ENCODE measurements around the gene HECTD4. TPM values are rescaled to one million over a fixed set of nuclear protein-coding genes. Genes with fewer than 3 reads are reported as not detected.

HECTD4 gene
- total and polyA plus RNA-seq, 10 donors = 5.4 to 70.8 (median 50.1) TPM

GRCh38 chr12:112116232-112117060 is 265.8 kb downstream of the HECTD4 start:
- no peaks in the 10 kb centered on the region for H3K27me3 ChIP-seq (replicated peaks in 1 of 7)
- peaks cover 0 to 29% (median 16%) of the 10 kb centered on the region in 6 donors for H3K4me1 ChIP-seq
- H3K4me3 ChIP-seq = peak overlapping the region in 1 of 8 donors; percentile 40
- WGBS, 5 donors = 36 to 52% (median 43%) methylated on average over 5 to 7 of the region's 7 CpGs
- H3K27ac ChIP-seq = peak overlapping the region; percentile 4 to 83 (median 74)
- H3K9me3 ChIP-seq = no peaks in the 10 kb centered on the region
- peak; percentile 72 for DNase-seq
- H3K36me3 ChIP-seq = no peaks in the 10 kb centered on the region
- intact Hi-C loops (cut with DNase I; ENCODE audit: low total_unique reads) = no loop called here
- no peak for TF ChIP-seq POLR2A (IDR thresholded peaks at IDR 0.05)
- TF ChIP-seq POLR2AphosphoS5 (IDR thresholded peaks at IDR 0.05) = peak in 2 of 3 donors; percentile 41 to 71
- TF ChIP-seq CTCF (IDR thresholded peaks at IDR 0.05 in 8 of 11, conservative IDR thresholded peaks at IDR 0.05 in 3 of 11) = no peak

GRCh38 chr12:112115259-112116045 is 266.8 kb downstream of the HECTD4 start:
- no peak for DNase-seq
- H3K4me3 ChIP-seq = no peak overlapping the region
- no peaks in the 10 kb centered on the region for H3K9me3 ChIP-seq
- WGBS, 5 donors = 91 to 97% (median 94%) methylated on average over 6 of the region's 6 CpGs
- intact Hi-C loops (cut with DNase I; ENCODE audit: low total_unique reads) = no loop called here
- peaks cover 0 to 32% (median 16%) of the 10 kb centered on the region in 6 donors for H3K4me1 ChIP-seq
- H3K36me3 ChIP-seq = no peaks in the 10 kb centered on the region
- no peaks in the 10 kb centered on the region for H3K27me3 ChIP-seq (replicated peaks in 1 of 7)
- H3K27ac ChIP-seq = peak overlapping the region in 1 of 8 donors; percentile 83
- TF ChIP-seq POLR2AphosphoS5 (IDR thresholded peaks at IDR 0.05) (no peak), CTCF (IDR thresholded peaks at IDR 0.05 in 8 of 11, conservative IDR thresholded peaks at IDR 0.05 in 3 of 11) (no peak), POLR2A (IDR thresholded peaks at IDR 0.05) (no peak)

GRCh38 chr12:112112409-112113133 is 269.7 kb downstream of the HECTD4 start:
- TF ChIP-seq CTCF (IDR thresholded peaks at IDR 0.05 in 8 of 11, conservative IDR thresholded peaks at IDR 0.05 in 3 of 11) (no peak), POLR2AphosphoS5 (IDR thresholded peaks at IDR 0.05) (no peak), POLR2A (IDR thresholded peaks at IDR 0.05) (no peak)
- Histone ChIP-seq H3K27me3 (replicated peaks in 1 of 7) (no peaks in the 10 kb centered on the region), H3K36me3 (no peaks in the 10 kb centered on the region), H3K9me3 (no peaks in the 10 kb centered on the region), H3K4me1 (peaks cover 8 to 44% (median 28%) of the 10 kb centered on the region in 6 donors), H3K4me3 (no peak overlapping the region), H3K27ac (no peak overlapping the region)
- DNase-seq = no peak
- WGBS, 5 donors = 89 to 94% (median 93%) methylated on average over 6 of the region's 6 CpGs
- intact Hi-C loops (cut with DNase I; ENCODE audit: low total_unique reads) = no loop called here
